ENCODE results near the gene SIPA1L3. TPM values are rescaled to one million over a fixed set of nuclear protein-coding genes. Genes with fewer than 3 reads are reported as not detected.

SIPA1L3 gene
- total and polyA plus RNA-seq, 2 of the 13 experiments (the other 11 are each of a cell fraction or from before 2014, with no cell fraction given): 5.5 to 7.7 TPM

GRCh38 chr19:37959665-37960114 lies 52.7 kb downstream of the SIPA1L3 start (continued):
- no peak for TF ChIP-seq ZXDC (CRISPR knock-in tag; IDR thresholded peaks at IDR 0.05)
- no peak for TF ChIP-seq TBL1XR1 (IDR thresholded peaks at IDR 0.05; ENCODE audit: borderline replicate concordance, low read length, partially characterized antibody)
- no peak for TF ChIP-seq NFATC3 (CRISPR knock-in tag; IDR thresholded peaks at IDR 0.05)
- no peak for TF ChIP-seq ZNF703 (CRISPR knock-in tag; IDR thresholded peaks at IDR 0.05; ENCODE audit: borderline replicate concordance)
- no peak for TF ChIP-seq KDM2A (CRISPR knock-in tag; IDR thresholded peaks at IDR 0.05; ENCODE audit: borderline replicate concordance, low read depth)
- TF ChIP-seq SSRP1 (CRISPR knock-in tag; IDR thresholded peaks at IDR 0.05): no peak

GRCh38 chr19:37961198-37961597 lies 54.2 kb downstream of the SIPA1L3 start:
- H3K27me3 ChIP-seq (ENCODE audit: control insufficient read depth in 1 of 2, insufficient read depth in 2 of 2, low read length in 2 of 2): no peaks in the 10 kb centered on the region
- ATAC-seq (no peak), FAIRE-seq (no peak), DNase-seq (ENCODE audit: low spot score) (no peak)
- in situ Hi-C loops (cut with HindIII; ENCODE audit: extremely low pct_ligation_motif_present, low pct_unique_long_range_greater_than_20kb) (no loop called here), intact Hi-C loops (cut with micrococcal nuclease; ENCODE audit: unreplicated experiment) (no loop called here)
- no peaks in the 10 kb centered on the region for H3K36me3 ChIP-seq (replicated peaks in 1 of 2; ENCODE audit: control insufficient read depth in 1 of 2, insufficient read depth in 2 of 2, low read length in 2 of 2)
- H3K79me2 ChIP-seq (ENCODE audit: insufficient read depth, low read length): peaks cover 12% of the 10 kb centered on the region
- peaks cover 18% of the 10 kb centered on the region for H3K4me1 ChIP-seq (ENCODE audit: insufficient read depth, low read length)
- peaks cover 5% of the 10 kb centered on the region; the same call in 1 of the 2 replicates for H3K9me3 ChIP-seq (ENCODE audit: low read length)
- 96% methylated on average over 4 of the region's 4 CpGs for WGBS (ENCODE audit: low lambda C conversion rate)
- CTCF ChIA-PET (ENCODE audit: low intra/inter-chr PET ratio, low total read pairs): no interaction called here
- H2AFZ ChIP-seq (ENCODE audit: low read length): no peak overlapping the region
- no peak overlapping the region for H3K27ac ChIP-seq (ENCODE audit: extremely low read length, insufficient read depth, low read length)
- no TSS peak for BruUV-seq (replicated peaks)
- H3K4me2 ChIP-seq (ENCODE audit: low read depth, low read length): no peak overlapping the region
- POLR2A ChIA-PET: no interaction called here
- no peaks in the 10 kb centered on the region; the same call in 1 of the 2 replicates for H4K20me1 ChIP-seq (ENCODE audit: insufficient read depth, low read length)
- H3K9ac ChIP-seq (ENCODE audit: insufficient read depth, low read depth, low read length): no peak overlapping the region
- no peak overlapping the region for H3K4me3 ChIP-seq (replicated peaks in 1 of 3; ENCODE audit: insufficient read depth in 1 of 3, low read depth in 2 of 3, low read length in 3 of 3)
- TF ChIP-seq ZNF180 (CRISPR knock-in tag; IDR thresholded peaks at IDR 0.05; ENCODE audit: borderline replicate concordance, low read depth) (no peak), ZMAT5 (CRISPR knock-in tag; IDR thresholded peaks at IDR 0.05; ENCODE audit: borderline replicate concordance, low read depth) (no peak), AKNA (CRISPR knock-in tag; IDR thresholded peaks at IDR 0.05; ENCODE audit: borderline replicate concordance) (no peak), ZFP1 (CRISPR knock-in tag; IDR thresholded peaks at IDR 0.05) (peak; percentile 51; the same call in 1 of the 2 replicates), KMT2A (CRISPR knock-in tag; IDR thresholded peaks at IDR 0.05) (no peak), ZNF275 (CRISPR knock-in tag; IDR thresholded peaks at IDR 0.05; ENCODE audit: borderline replicate concordance) (no peak), ZFP37 (CRISPR knock-in tag; IDR thresholded peaks at IDR 0.05; ENCODE audit: borderline replicate concordance) (no peak)
